ENCODE results near the gene SORCS2.

Gene SORCS2

GRCh38 chr4:7649741-7650531 is 457.6 kb downstream of the SORCS2 start:
- peak; percentile 87 for DNase-seq

- peak; percentile 53 for DNase-seq
These were observed 458.5 kb downstream of the SORCS2 start for GRCh38 chr4:7650606-7651385.

GRCh38 chr4:7651461-7651921 is 459.2 kb downstream of the SORCS2 start:
- no peak for DNase-seq

- no peak for DNase-seq
These were observed 459.7 kb downstream of the SORCS2 start for GRCh38 chr4:7652006-7652405.

GRCh38 chr4:7652451-7652881 is 460.1 kb downstream of the SORCS2 start:
- no peak for DNase-seq

- DNase-seq = no peak
These were observed 460.6 kb downstream of the SORCS2 start for GRCh38 chr4:7652906-7653305.

GRCh38 chr4:7653510-7654369 is 461.4 kb downstream of the SORCS2 start:
- DNase-seq = no peak

- DNase-seq = no peak
These were observed 462.5 kb downstream of the SORCS2 start for GRCh38 chr4:7654550-7655445.

GRCh38 chr4:7655511-7656243 is 463.3 kb downstream of the SORCS2 start:
- no peak for DNase-seq

- no peak for DNase-seq
These were observed 464.0 kb downstream of the SORCS2 start for GRCh38 chr4:7656244-7656800.

- DNase-seq = no peak
These were observed 465.4 kb downstream of the SORCS2 start for GRCh38 chr4:7657545-7658297.

GRCh38 chr4:7658341-7659204 is 466.2 kb downstream of the SORCS2 start:
- no peak for DNase-seq

- DNase-seq = no peak
These were observed 467.3 kb downstream of the SORCS2 start for GRCh38 chr4:7659429-7660175.

GRCh38 chr4:7660176-7661039 is 468.1 kb downstream of the SORCS2 start:
- DNase-seq = no peak

GRCh38 chr4:7661066-7661748 is 468.9 kb downstream of the SORCS2 start:
- DNase-seq = no peak

GRCh38 chr4:7661846-7662506 is 469.6 kb downstream of the SORCS2 start:
- DNase-seq = no peak
